Spleen (tissue), 11 donors: Measurements from ENCODE around the gene PLEKHN1. TPM values are rescaled to one million over a fixed set of nuclear protein-coding genes. Genes with fewer than 3 reads are reported as not detected.
A peak's percentile ranks its signal among the peaks of the same experiment; 100 is the strongest.
"Not testable (repeated sequence)": the region's sequence is repeated elsewhere in the genome, so short reads cannot be mapped to it uniquely, and the experiment has no call there.

ENCODE experiments used
- DNase-seq: peaks from one replicate; pipeline ENCODE4 v3.0.0-alpha.2; 2020
- H3K27ac ChIP-seq, 8 donors: fragments of 200-600 bp; sonication (generic) in 7 of 8; 1 replicate in 4 of 8; 2 replicates in 4 of 8; pipeline versions ENCODE4 v1.5.0 to v1.8.0; 2016 to 2021; ENCODE audit warnings: inconsistent platforms in 4 of 8, mild to moderate bottlenecking in 4 of 8, moderate library complexity in 1 of 8
- H3K27me3 ChIP-seq, 7 donors: fragments of 200-600 bp; sonication (generic) in 6 of 7; replicated peaks in 1 of 7; 1 replicate in 4 of 7; 2 replicates in 3 of 7; pipeline versions ENCODE4 v1.5.0 to v1.8.0; 2016 to 2021; ENCODE audit warnings: inconsistent platforms in 3 of 7, mild to moderate bottlenecking in 1 of 7
- H3K36me3 ChIP-seq, 6 donors: fragments of 200-600 bp; sonication (generic) in 5 of 6; 1 replicate in 4 of 6; 2 replicates in 2 of 6; pipeline versions ENCODE4 v1.5.0 to v1.8.0; 2016 to 2021; ENCODE audit warnings: inconsistent platforms in 2 of 6
- H3K4me1 ChIP-seq, 6 donors: fragments of 200-600 bp; sonication (generic) in 5 of 6; 1 replicate in 3 of 6; 2 replicates in 3 of 6; pipeline versions ENCODE4 v1.5.0 to v1.8.0; 2016 to 2021; ENCODE audit warnings: inconsistent platforms in 3 of 6
- H3K4me3 ChIP-seq, 8 donors: fragments of 200-600 bp; sonication (generic) in 7 of 8; 1 replicate in 4 of 8; 2 replicates in 4 of 8; pipeline versions ENCODE4 v1.5.0 to v1.8.0; 2016 to 2021; ENCODE audit warnings: inconsistent platforms in 4 of 8, mild to moderate bottlenecking in 4 of 8, moderate library complexity in 2 of 8
- H3K9me3 ChIP-seq, 8 donors: fragments of 200-600 bp; sonication (generic) in 7 of 8; 1 replicate in 4 of 8; 2 replicates in 4 of 8; pipeline versions ENCODE4 v1.5.0 to v1.8.0; 2016 to 2021; ENCODE audit warnings: inconsistent platforms in 4 of 8
- POLR2A ChIP-seq, 3 donors: fragments of 450-650 bp; IDR thresholded peaks; one replicate each; pipeline ENCODE4 v1.5.1; 2017; ENCODE audit warnings: antibody characterized with exemption in 3 of 3, mild to moderate bottlenecking in 1 of 3
- POLR2AphosphoS5 ChIP-seq, 3 donors: sonication (generic); formaldehyde crosslinking; IDR thresholded peaks; one replicate each; pipeline ENCODE4 v1.5.1; 2017; ENCODE audit warnings: antibody characterized with exemption in 3 of 3
- WGBS, 5 donors: extraction: QIAGEN DNeasy Blood & Tissue Kit in 3 of 5; methylation state at CpG; one replicate each; pipeline versions ENCODE4 v1.1.5 to v1.1.7; 2013 to 2018; 5-methylcytosine and 5-hydroxymethylcytosine counted together
- intact Hi-C: fragments of 100-400 bp; cut with DNase I; formaldehyde crosslinking; loops from one replicate; pipeline ENCODE4 v1.15.0; 2023; ENCODE audit warnings: low total_unique reads
- polyA plus RNA-seq, 3 donors: library from polyadenylated mRNA; stranded (reverse); fragments of 200-250 nt; gene quantifications; one replicate each; pipeline ENCODE4 v1.2.1, GENCODE V29; 2013
- total RNA-seq, 7 donors: library from RNA; depleted of rRNA in 3 of 7; stranded (reverse); fragments of >200 nt in 3 of 7; fragmentation: NEBNext Ultra II Directional in 4 of 7; extraction: Animal tissue kit (Norgen Biotek cat#: 25700) in 4 of 7; gene quantifications; one replicate each; pipeline versions ENCODE4 v1.1.0 to v1.2.1, GENCODE V29; 2016 to 2021
- TF ChIP-seq, protein P1 (sequence below), 11 experiments: fragments of 200-600 bp in 7 of 11; fragments of 450-650 bp in 4 of 11; sonication (generic) in 4 of 11; IDR thresholded peaks in 8 of 11; conservative IDR thresholded peaks in 3 of 11; 1 replicate in 7 of 11; 2 replicates in 4 of 11; pipeline versions ENCODE4 v1.4.0 to v1.8.0; 2016 to 2021; ENCODE audit warnings: antibody characterized with exemption in 11 of 11, inconsistent platforms in 4 of 11, mild to moderate bottlenecking in 1 of 11
- donor health status: healthy with polysubstance abuse.
- donor health status: DM: no; HTN: no; CAD: no; lungs with moderate emphysema.
- donor health status: DM: no; HTN: no; CAD: no.
- donor health status: Bipolar disorder and iron deficiency.
- donor health status: healthy.
- donor health status: DM: no; HTN: no; CAD: no.
- donor health status: DM: yes; HTN: yes; CAD: no.

PLEKHN1 gene
- total and polyA plus RNA-seq, 10 donors: 0.17 to 2.2 (median 0.95) TPM

DNA sequence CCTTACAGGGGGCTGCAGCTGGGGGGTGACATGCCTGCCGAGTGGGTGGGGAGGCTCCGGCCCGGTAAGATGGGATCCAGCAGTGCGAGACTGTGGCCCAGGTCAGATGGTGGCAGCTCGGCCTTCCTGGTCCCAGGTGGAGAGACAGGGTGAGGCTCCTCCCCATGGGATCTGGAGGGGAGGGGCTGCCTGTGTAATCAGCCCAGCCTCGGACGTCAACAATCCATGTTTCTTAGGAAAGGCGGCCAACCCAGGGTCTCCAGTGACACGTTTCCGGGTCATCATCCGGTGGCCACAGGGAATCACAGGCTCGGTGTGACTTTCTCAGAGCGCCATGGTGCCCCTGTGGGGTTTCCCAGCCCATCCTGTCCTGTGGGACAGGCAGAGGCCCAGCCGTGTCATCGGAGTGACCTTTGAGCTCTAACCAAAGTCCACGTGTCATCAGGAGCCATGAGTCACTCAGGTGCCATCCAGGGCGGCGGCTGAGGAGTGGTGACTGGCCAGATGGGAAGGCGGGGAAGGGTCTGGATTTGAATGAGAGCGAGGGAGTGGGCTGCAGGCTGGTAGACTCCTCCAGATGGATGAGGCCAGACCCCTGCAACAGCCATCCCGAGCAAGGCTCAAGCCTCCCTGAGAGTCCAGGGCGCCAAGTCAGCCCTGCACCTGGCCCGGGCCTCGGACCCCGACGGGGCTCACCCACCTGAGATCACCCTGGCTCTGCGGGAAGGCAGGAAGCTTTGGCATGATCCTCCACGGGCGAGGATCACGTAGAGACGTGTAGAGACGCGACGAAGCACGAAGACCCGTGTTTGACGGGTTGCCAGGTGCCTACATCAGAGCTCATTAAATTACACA is 40.2 kb downstream of the PLEKHN1 start:
- TF ChIP-seq, protein P1, sequence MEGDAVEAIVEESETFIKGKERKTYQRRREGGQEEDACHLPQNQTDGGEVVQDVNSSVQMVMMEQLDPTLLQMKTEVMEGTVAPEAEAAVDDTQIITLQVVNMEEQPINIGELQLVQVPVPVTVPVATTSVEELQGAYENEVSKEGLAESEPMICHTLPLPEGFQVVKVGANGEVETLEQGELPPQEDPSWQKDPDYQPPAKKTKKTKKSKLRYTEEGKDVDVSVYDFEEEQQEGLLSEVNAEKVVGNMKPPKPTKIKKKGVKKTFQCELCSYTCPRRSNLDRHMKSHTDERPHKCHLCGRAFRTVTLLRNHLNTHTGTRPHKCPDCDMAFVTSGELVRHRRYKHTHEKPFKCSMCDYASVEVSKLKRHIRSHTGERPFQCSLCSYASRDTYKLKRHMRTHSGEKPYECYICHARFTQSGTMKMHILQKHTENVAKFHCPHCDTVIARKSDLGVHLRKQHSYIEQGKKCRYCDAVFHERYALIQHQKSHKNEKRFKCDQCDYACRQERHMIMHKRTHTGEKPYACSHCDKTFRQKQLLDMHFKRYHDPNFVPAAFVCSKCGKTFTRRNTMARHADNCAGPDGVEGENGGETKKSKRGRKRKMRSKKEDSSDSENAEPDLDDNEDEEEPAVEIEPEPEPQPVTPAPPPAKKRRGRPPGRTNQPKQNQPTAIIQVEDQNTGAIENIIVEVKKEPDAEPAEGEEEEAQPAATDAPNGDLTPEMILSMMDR (IDR thresholded peaks at IDR 0.05 in 8 of 11, conservative IDR thresholded peaks at IDR 0.05 in 3 of 11): no peak
- TF ChIP-seq POLR2A (IDR thresholded peaks at IDR 0.05) (no peak), POLR2AphosphoS5 (IDR thresholded peaks at IDR 0.05) (no peak)
- peaks cover 0 to 54% (median 31%) of the 10 kb centered on the region in 7 donors for H3K27me3 ChIP-seq
- H3K36me3 ChIP-seq: no peaks in the 10 kb centered on the region
- H3K4me1 ChIP-seq: peaks cover 0 to 37% (median 18%) of the 10 kb centered on the region in 6 donors
- intact Hi-C loops: no loop called here
- no peaks in the 10 kb centered on the region for H3K9me3 ChIP-seq
- DNase-seq: peak; percentile 69
- no peak overlapping the region for H3K4me3 ChIP-seq
- no peak overlapping the region for H3K27ac ChIP-seq
- 85 to 93% (median 88%) methylated on average over 31 to 37 of the region's 37 CpGs for WGBS, 5 donors

DNA sequence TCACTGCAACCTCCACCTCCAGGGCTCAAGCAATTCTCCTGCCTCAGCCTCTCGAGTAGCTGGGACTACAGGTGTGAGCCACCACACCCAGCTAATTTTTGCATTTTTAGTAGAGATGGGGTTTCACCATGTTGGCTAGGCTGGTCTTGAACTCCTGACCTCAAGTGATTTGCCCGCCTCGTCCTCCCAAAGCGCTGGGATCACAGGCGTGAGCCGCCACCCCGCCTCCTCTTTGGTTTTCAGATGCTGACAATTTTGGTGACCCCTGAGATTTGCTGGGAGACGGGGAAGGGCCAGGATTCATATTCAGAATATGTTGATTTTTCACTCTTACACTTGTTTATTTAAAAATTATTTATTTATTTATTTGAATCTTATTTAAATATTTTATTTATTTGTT is 43.8 kb downstream of the PLEKHN1 start:
- H3K36me3 ChIP-seq, H3K27ac ChIP-seq, H3K9me3 ChIP-seq, intact Hi-C loops, DNase-seq, H3K4me3 ChIP-seq: not testable (repeated sequence)
- Histone ChIP-seq H3K4me1 (peaks cover 0 to 38% (median 28%) of the 10 kb centered on the region in 6 donors), H3K27me3 (peaks cover 0 to 18% (median 9%) of the 10 kb centered on the region in 7 donors)
- 89 to 94% (median 90%) methylated on average over 8 of the region's 8 CpGs for WGBS, 5 donors

DNA sequence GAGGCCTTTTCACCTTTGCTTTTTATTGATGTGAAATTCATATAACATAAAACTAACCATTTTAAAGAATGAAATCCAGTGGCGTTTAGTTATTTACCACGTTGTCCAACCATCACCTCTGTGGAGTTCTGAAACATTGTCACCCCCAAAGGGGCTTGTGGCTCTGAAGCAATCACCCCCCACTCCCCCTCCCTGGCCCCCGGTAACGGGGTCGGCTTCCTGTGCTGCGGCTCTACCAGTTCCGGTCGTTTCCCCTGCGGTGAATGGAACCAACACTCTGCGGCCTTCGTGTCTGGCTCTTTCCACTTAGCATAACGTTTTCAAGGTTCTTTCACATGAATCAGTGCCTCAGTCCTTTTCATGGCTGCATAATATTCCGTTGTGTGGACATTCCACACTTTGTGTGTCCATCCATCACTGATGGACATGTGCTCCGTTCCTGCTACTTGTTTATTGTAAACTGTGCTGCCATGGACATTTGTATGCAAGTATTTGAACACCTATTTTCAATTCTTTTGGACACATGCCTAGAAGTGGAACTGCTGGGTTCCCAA is 45.2 kb downstream of the PLEKHN1 start:
- TF ChIP-seq POLR2A (IDR thresholded peaks at IDR 0.05) (no peak), POLR2AphosphoS5 (IDR thresholded peaks at IDR 0.05) (no peak)
- TF ChIP-seq, protein P1 (IDR thresholded peaks at IDR 0.05 in 8 of 11, conservative IDR thresholded peaks at IDR 0.05 in 3 of 11): no peak
- WGBS, 5 donors: 54 to 74% (median 66%) methylated on average over 14 of the region's 14 CpGs
- peaks cover 0 to 5% (median 0%) of the 10 kb centered on the region in 7 donors for H3K27me3 ChIP-seq
- no peak overlapping the region for H3K4me3 ChIP-seq
- H3K36me3 ChIP-seq: no peaks in the 10 kb centered on the region
- no peaks in the 10 kb centered on the region for H3K9me3 ChIP-seq
- no peak for DNase-seq
- no peak overlapping the region for H3K27ac ChIP-seq
- H3K4me1 ChIP-seq: peaks cover 0 to 34% (median 29%) of the 10 kb centered on the region in 6 donors
- intact Hi-C loops: no loop called here

DNA sequence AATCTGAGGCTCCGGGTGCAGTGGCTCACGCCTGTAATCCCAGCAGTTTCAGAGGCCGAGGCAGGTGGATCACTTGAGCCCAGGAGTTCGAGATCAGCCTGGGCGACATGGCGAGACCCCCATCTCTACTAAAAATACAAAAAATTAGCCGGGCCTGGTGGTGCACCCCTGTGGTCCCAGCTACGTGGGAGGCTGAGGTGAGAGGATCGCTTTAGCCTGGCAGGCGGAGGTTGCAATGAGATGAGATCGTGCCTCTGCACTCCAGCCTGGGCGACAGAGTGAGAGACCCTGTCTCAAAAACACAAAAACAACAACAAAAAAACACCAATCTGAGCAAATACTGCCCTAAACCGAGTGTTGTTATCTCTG is 46.4 kb downstream of the PLEKHN1 start:
- Histone ChIP-seq H3K4me3 (peak overlapping the region; percentile 41 to 75 (median 50)), H3K4me1 (peaks cover 0 to 34% (median 29%) of the 10 kb centered on the region in 6 donors), H3K27ac (peak overlapping the region; percentile 77 to 98 (median 92))
- 53 to 68% (median 60%) methylated on average over 13 of the region's 13 CpGs for WGBS, 5 donors
- H3K36me3 ChIP-seq, H3K9me3 ChIP-seq, H3K27me3 ChIP-seq, intact Hi-C loops, DNase-seq: not testable (repeated sequence)
